Mesenchymal stem cell (in vitro differentiated cells and primary cell): ENCODE results near the gene CYSRT1.

Experiments
- DNase-seq: peaks from one replicate; pipeline ENCODE4 v3.0.0-alpha.2; 2013
- H2AFZ ChIP-seq: one replicate; pipeline ENCODE4 v1.6.1; 2013; ENCODE audit warnings: low read depth, mild to moderate bottlenecking, control low read depth, inconsistent platforms, low read length, moderate library complexity
- H2AK5ac ChIP-seq: 2 replicates; pipeline ENCODE4 v1.6.1; 2013; ENCODE audit warnings: low read length, moderate library complexity, mild to moderate bottlenecking, inconsistent platforms; ENCODE audit not compliant: severe bottlenecking
- H2BK120ac ChIP-seq: one replicate; pipeline ENCODE4 v1.6.1; 2013; ENCODE audit warnings: low read depth, mild to moderate bottlenecking, inconsistent platforms, low read length, moderate library complexity
- H2BK12ac ChIP-seq, 2 experiments: one replicate each; pipeline ENCODE4 v1.6.1; 2013; ENCODE audit warnings: inconsistent platforms in 2 of 2, low read length in 2 of 2, mild to moderate bottlenecking in 2 of 2, moderate library complexity in 2 of 2, control low read depth in 1 of 2
- H2BK15ac ChIP-seq: one replicate; pipeline ENCODE4 v1.6.1; 2013; ENCODE audit warnings: mild to moderate bottlenecking, low read depth, inconsistent platforms; ENCODE audit not compliant: poor library complexity, severe bottlenecking
- H2BK5ac ChIP-seq: 2 replicates; pipeline ENCODE4 v1.6.1; 2013; ENCODE audit warnings: low read depth, mild to moderate bottlenecking, low read length, control low read depth, inconsistent platforms; ENCODE audit not compliant: poor library complexity, severe bottlenecking
- H3K14ac ChIP-seq, 2 experiments: one replicate each; pipeline ENCODE4 v1.6.1; 2013; ENCODE audit warnings: inconsistent platforms in 2 of 2, low read length in 2 of 2, control low read depth in 1 of 2, mild to moderate bottlenecking in 1 of 2, moderate library complexity in 1 of 2
- H3K18ac ChIP-seq, 2 experiments: one replicate each; pipeline ENCODE4 v1.6.1; 2013; ENCODE audit warnings: inconsistent platforms in 2 of 2, low read length in 2 of 2, control low read depth in 1 of 2, low read depth in 1 of 2, mild to moderate bottlenecking in 1 of 2
- H3K23ac ChIP-seq, 2 experiments: one replicate each; pipeline ENCODE4 v1.6.1; 2013; ENCODE audit warnings: inconsistent platforms in 2 of 2, low read length in 2 of 2, mild to moderate bottlenecking in 2 of 2, moderate library complexity in 2 of 2, control low read depth in 1 of 2
- H3K27ac ChIP-seq: 2 replicates; pipeline ENCODE4 v1.5.1; 2013; ENCODE audit warnings: mild to moderate bottlenecking, moderate library complexity, low read length, control low read depth, inconsistent platforms; ENCODE audit not compliant: poor library complexity, severe bottlenecking
- H3K27me3 ChIP-seq, 2 experiments: 2 replicates each; pipeline versions ENCODE4 v1.6.1 to v1.7.0; 2013; ENCODE audit warnings: low read length in 2 of 2, mild to moderate bottlenecking in 2 of 2, moderate library complexity in 2 of 2, control low read depth in 1 of 2, inconsistent platforms in 1 of 2; ENCODE audit not compliant: control insufficient read depth in 1 of 2, insufficient read depth in 1 of 2
- H3K36me3 ChIP-seq, 2 experiments: 2 replicates each; pipeline versions ENCODE4 v1.6.1 to v1.7.0; 2013; ENCODE audit warnings: low read length in 2 of 2, control low read depth in 1 of 2, inconsistent platforms in 1 of 2, low read depth in 1 of 2, mild to moderate bottlenecking in 1 of 2; ENCODE audit not compliant: insufficient read depth in 2 of 2, control insufficient read depth in 1 of 2
- H3K4ac ChIP-seq, 2 experiments: one replicate each; pipeline ENCODE4 v1.6.1; 2013; ENCODE audit warnings: inconsistent platforms in 2 of 2, low read length in 2 of 2, mild to moderate bottlenecking in 2 of 2, moderate library complexity in 2 of 2, control low read depth in 1 of 2, low read depth in 1 of 2
- H3K4me1 ChIP-seq: 2 replicates; pipeline ENCODE4 v1.6.1; 2013; ENCODE audit warnings: low read depth, low read length, control low read depth; ENCODE audit not compliant: control insufficient read depth, insufficient read depth
- H3K4me2 ChIP-seq: 2 replicates; pipeline ENCODE4 v1.6.1; 2013; ENCODE audit warnings: low read length, mild to moderate bottlenecking, inconsistent platforms; ENCODE audit not compliant: poor library complexity, severe bottlenecking
- H3K4me3 ChIP-seq, 2 experiments: 2 replicates each; pipeline versions ENCODE4 v1.5.1 to v1.7.0; 2013; ENCODE audit warnings: low read length in 2 of 2, mild to moderate bottlenecking in 2 of 2, control low read depth in 1 of 2, low read depth in 1 of 2; ENCODE audit not compliant: insufficient read depth in 1 of 2
- H3K79me1 ChIP-seq: replicated peaks from 2 replicates; pipeline ENCODE4 v1.6.1; 2013; ENCODE audit warnings: mild to moderate bottlenecking, control low read depth, low read length, inconsistent platforms; ENCODE audit not compliant: poor library complexity, severe bottlenecking
- H3K9ac ChIP-seq: 2 replicates; pipeline ENCODE4 v1.7.0; 2013; ENCODE audit warnings: mild to moderate bottlenecking, low read length, moderate library complexity
- H3K9me3 ChIP-seq: 2 replicates; pipeline ENCODE4 v1.7.0; 2013; ENCODE audit warnings: mild to moderate bottlenecking, low read length; ENCODE audit not compliant: control insufficient read depth
- H4K8ac ChIP-seq: one replicate; pipeline ENCODE4 v1.6.1; 2013; ENCODE audit warnings: inconsistent platforms, mild to moderate bottlenecking, low read length, moderate library complexity
- H4K91ac ChIP-seq: one replicate; pipeline ENCODE4 v1.6.1; 2013; ENCODE audit warnings: mild to moderate bottlenecking, low read length, inconsistent platforms
- WGBS: methylation state at CpG from one replicate; pipeline ENCODE4 v1.1.7; 2013; ENCODE audit warnings: mixed read lengths; 5-methylcytosine and 5-hydroxymethylcytosine counted together

CYSRT1 gene

DNA sequence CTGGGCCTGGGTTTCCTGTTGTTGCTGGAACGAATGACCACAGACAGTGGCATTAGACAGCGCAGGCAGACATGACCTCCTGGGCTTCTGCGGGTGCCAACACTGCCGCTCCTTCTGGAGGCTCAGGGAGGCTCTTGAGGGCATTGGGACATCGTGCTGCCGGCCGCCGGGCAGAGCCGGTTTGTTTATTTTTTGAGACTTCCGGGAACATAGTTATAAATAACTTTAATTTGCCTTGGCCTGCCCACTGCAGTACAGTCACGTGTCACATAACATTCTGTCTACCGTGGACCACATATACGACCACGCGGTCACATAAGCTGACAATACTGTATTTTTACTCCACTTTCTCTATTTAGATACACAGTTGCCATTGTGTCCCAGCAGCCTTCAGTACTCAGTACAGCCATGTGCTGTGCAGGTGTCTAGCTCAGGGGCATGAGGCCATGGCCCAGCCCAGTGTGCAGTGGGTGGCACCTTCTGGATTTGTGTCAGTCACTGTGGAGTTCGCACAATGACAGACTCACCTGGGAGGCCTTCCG is 44.3 kb downstream of the CYSRT1 start:
- H2BK5ac ChIP-seq = no peak overlapping the region
- whole genome bisulfite sequencing = 47% methylated on average over 17 of the region's 17 CpGs
- H4K8ac ChIP-seq = peak overlapping the region; percentile 95
- H3K27me3 ChIP-seq = no peaks in the 10 kb centered on the region
- peaks cover 51% of the 10 kb centered on the region for H3K79me1 ChIP-seq
- H3K4ac ChIP-seq = peak overlapping the region; percentile 99 to 100
- peak; percentile 92 for DNase-seq
- peak overlapping the region in 1 of 2 experiments; percentile 86 for H3K14ac ChIP-seq
- H2BK15ac ChIP-seq = peak overlapping the region; percentile 95
- H2AFZ ChIP-seq = no peak overlapping the region
- peak overlapping the region; percentile 99 for H2BK12ac ChIP-seq
- no peaks in the 10 kb centered on the region for H3K9me3 ChIP-seq
- no peak overlapping the region for H3K23ac ChIP-seq
- H3K9ac ChIP-seq = no peak overlapping the region
- H3K4me3 ChIP-seq = no peak overlapping the region
- peaks cover 77 to 92% of the 10 kb centered on the region in 2 experiments for H3K36me3 ChIP-seq
- H3K18ac ChIP-seq = peak overlapping the region; percentile 97 to 100
- H4K91ac ChIP-seq = peak overlapping the region; percentile 99
- no peak overlapping the region for H2AK5ac ChIP-seq
- peak overlapping the region; percentile 91 for H2BK120ac ChIP-seq
- H3K4me2 ChIP-seq = no peak overlapping the region
- no peak overlapping the region for H3K27ac ChIP-seq
- peaks cover 24% of the 10 kb centered on the region for H3K4me1 ChIP-seq

DNA sequence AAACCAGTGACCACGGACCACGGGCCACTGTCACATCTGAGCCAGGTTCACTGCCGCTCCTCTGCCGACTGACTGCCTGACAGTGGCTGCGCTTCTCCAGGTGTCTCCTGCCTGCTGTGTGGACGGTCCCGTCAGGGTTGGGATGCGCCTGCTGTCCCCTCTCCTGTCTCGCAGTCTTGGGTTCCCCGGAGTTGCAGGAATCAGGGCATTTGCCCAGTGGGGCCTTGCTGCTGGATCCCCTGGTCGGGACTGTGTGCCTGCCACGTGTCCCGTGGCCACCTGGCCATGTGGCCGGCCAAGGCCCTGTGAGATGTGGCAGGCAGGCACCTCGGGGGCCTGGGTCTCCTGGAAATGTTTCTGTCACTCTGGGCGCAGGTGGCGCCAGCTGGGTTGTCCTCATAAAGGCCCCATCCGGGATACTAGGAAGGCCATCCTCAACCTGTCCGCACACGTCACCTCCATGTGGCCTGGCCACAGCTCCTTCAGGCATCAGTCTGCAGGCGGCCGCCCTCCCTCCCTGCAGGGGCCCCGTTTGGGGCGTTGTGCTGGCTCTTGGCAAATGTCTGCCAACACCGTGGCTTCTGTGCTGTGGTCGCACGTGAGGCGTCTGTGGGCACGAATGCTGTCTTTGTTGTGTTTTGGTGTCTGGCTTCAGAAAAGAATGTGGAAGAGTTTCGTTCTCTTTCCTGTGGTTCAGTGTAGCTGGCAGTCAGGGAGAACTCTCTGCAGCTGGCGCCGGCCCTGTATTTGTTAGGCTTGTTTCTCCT is 46.1 kb downstream of the CYSRT1 start:
- DNase-seq = no peak

GRCh38 chr9:137271696-137272076 is 46.7 kb downstream of the CYSRT1 start:
- WGBS = 76% methylated on average over 3 of the region's 3 CpGs
- no peak overlapping the region for H3K9ac ChIP-seq
- H3K4me3 ChIP-seq = no peak overlapping the region
- H4K8ac ChIP-seq = no peak overlapping the region
- no peak for DNase-seq
- peaks cover 41% of the 10 kb centered on the region for H3K79me1 ChIP-seq
- no peak overlapping the region for H3K27ac ChIP-seq
- no peak overlapping the region for H3K14ac ChIP-seq
- H3K27me3 ChIP-seq = no peaks in the 10 kb centered on the region
- no peak overlapping the region for H2AK5ac ChIP-seq
- H3K4me2 ChIP-seq = no peak overlapping the region
- H3K4ac ChIP-seq = no peak overlapping the region
- H3K4me1 ChIP-seq = peaks cover 35% of the 10 kb centered on the region
- H3K36me3 ChIP-seq = peaks cover 58 to 78% of the 10 kb centered on the region in 2 experiments
- H2BK5ac ChIP-seq = no peak overlapping the region
- no peak overlapping the region for H2BK15ac ChIP-seq
- H2BK120ac ChIP-seq = peak overlapping the region; percentile 42
- H3K23ac ChIP-seq = no peak overlapping the region
- no peak overlapping the region for H4K91ac ChIP-seq
- H3K18ac ChIP-seq = no peak overlapping the region
- no peaks in the 10 kb centered on the region for H3K9me3 ChIP-seq
- H2BK12ac ChIP-seq = no peak overlapping the region
- no peak overlapping the region for H2AFZ ChIP-seq

More for the DNA sequence above, 46.1 kb downstream of the CYSRT1 start:
- no peaks in the 10 kb centered on the region for H3K9me3 ChIP-seq
- peaks cover 63 to 80% of the 10 kb centered on the region in 2 experiments for H3K36me3 ChIP-seq
- no peak overlapping the region for H3K27ac ChIP-seq
- H2AFZ ChIP-seq = no peak overlapping the region
- H3K9ac ChIP-seq = no peak overlapping the region
- H3K4me2 ChIP-seq = no peak overlapping the region
- H3K4me3 ChIP-seq = no peak overlapping the region
- peaks cover 47% of the 10 kb centered on the region for H3K79me1 ChIP-seq
- peaks cover 31% of the 10 kb centered on the region for H3K4me1 ChIP-seq
- H2BK12ac ChIP-seq = peak overlapping the region in 1 of 2 experiments; percentile 37
- no peaks in the 10 kb centered on the region for H3K27me3 ChIP-seq
- no peak overlapping the region for H2AK5ac ChIP-seq
- H2BK120ac ChIP-seq = no peak overlapping the region
- H3K14ac ChIP-seq = no peak overlapping the region
- 97% methylated on average over 32 of the region's 32 CpGs for WGBS
- no peak overlapping the region for H4K91ac ChIP-seq
- no peak overlapping the region for H2BK15ac ChIP-seq
- H4K8ac ChIP-seq = no peak overlapping the region
- no peak overlapping the region for H3K4ac ChIP-seq
- no peak overlapping the region for H2BK5ac ChIP-seq
- peak overlapping the region in 1 of 2 experiments; percentile 54 for H3K18ac ChIP-seq
- no peak overlapping the region for H3K23ac ChIP-seq

- Histone ChIP-seq H2AK5ac (no peak overlapping the region), H2BK5ac (no peak overlapping the region), H3K4me3 (no peak overlapping the region), H3K27ac (no peak overlapping the region), H3K79me1 (peaks cover 39% of the 10 kb centered on the region), H3K4me1 (peaks cover 43% of the 10 kb centered on the region), H3K27me3 (no peaks in the 10 kb centered on the region), H3K9ac (no peak overlapping the region), H3K9me3 (no peaks in the 10 kb centered on the region), H3K36me3 (peaks cover 52 to 70% of the 10 kb centered on the region in 2 experiments), H2BK12ac (no peak overlapping the region), H4K91ac (peak overlapping the region; percentile 57), H3K14ac (no peak overlapping the region), H3K23ac (no peak overlapping the region), H3K4ac (peak overlapping the region in 1 of 2 experiments; percentile 59), H4K8ac (no peak overlapping the region), H2BK15ac (no peak overlapping the region), H2BK120ac (peak overlapping the region; percentile 42), H3K18ac (peak overlapping the region in 1 of 2 experiments; percentile 51), H3K4me2 (no peak overlapping the region), H2AFZ (no peak overlapping the region)
- DNase-seq = no peak
- 94% methylated on average over 39 of the region's 39 CpGs for WGBS
Measured at GRCh38 chr9:137272241-137273094, 47.5 kb downstream of the CYSRT1 start.
